Islet precursor cell (in vitro differentiated cells): ENCODE data around the gene MUSTN1.

Experiments
- DNase-seq: peaks from one replicate; pipeline ENCODE4 v3.0.0-alpha.2; 2018

Gene MUSTN1

GRCh38 chr3:52851348-52851747 lies 16.5 kb upstream of the MUSTN1 start:
- peak; percentile 93 for DNase-seq

- DNase-seq = no peak
These were observed 14.8 kb upstream of the MUSTN1 start for GRCh38 chr3:52849656-52850055.

GRCh38 chr3:52848617-52849016 lies 13.8 kb upstream of the MUSTN1 start:
- DNase-seq = no peak

- no peak for DNase-seq
These were observed 12.9 kb upstream of the MUSTN1 start for GRCh38 chr3:52847726-52848125.

- DNase-seq = no peak
These were observed 12.4 kb upstream of the MUSTN1 start for GRCh38 chr3:52847241-52847640.

- no peak for DNase-seq
These were observed 11.7 kb upstream of the MUSTN1 start for GRCh38 chr3:52846432-52846965.

GRCh38 chr3:52845691-52846431 lies 11.0 kb upstream of the MUSTN1 start:
- DNase-seq = no peak

- no peak for DNase-seq
These were observed 10.3 kb upstream of the MUSTN1 start for GRCh38 chr3:52845157-52845556.

GRCh38 chr3:52844290-52844975 lies 9.6 kb upstream of the MUSTN1 start:
- DNase-seq = no peak

- DNase-seq = no peak
These were observed 9.1 kb upstream of the MUSTN1 start for GRCh38 chr3:52843881-52844280.

GRCh38 chr3:52843108-52843865 lies 8.5 kb upstream of the MUSTN1 start:
- no peak for DNase-seq

- DNase-seq = no peak
These were observed 7.6 kb upstream of the MUSTN1 start for GRCh38 chr3:52842424-52842823.

- no peak for DNase-seq
These were observed 7.1 kb upstream of the MUSTN1 start for GRCh38 chr3:52841981-52842340.

GRCh38 chr3:52841211-52841980 lies 6.6 kb upstream of the MUSTN1 start:
- no peak for DNase-seq

GRCh38 chr3:52839892-52840545 lies 5.2 kb upstream of the MUSTN1 start:
- no peak for DNase-seq

- DNase-seq = no peak
These were observed 4.4 kb upstream of the MUSTN1 start for GRCh38 chr3:52839268-52839575.

GRCh38 chr3:52838561-52839267 lies 3.9 kb upstream of the MUSTN1 start:
- no peak for DNase-seq

GRCh38 chr3:52836986-52837385 lies 2.2 kb upstream of the MUSTN1 start:
- no peak for DNase-seq

- DNase-seq = no peak
These were observed 1.6 kb upstream of the MUSTN1 start for GRCh38 chr3:52836471-52836845.

GRCh38 chr3:52835766-52836470 lies 1.1 kb upstream of the MUSTN1 start:
- no peak for DNase-seq

- DNase-seq = no peak
These were observed 1.6 kb downstream of the MUSTN1 start for GRCh38 chr3:52833202-52833601.
